OCI-LY7 (cell line): Measurements from ENCODE around the gene LRP1B. TPM values are rescaled to one million over a fixed set of nuclear protein-coding genes. Genes with fewer than 3 reads are reported as not detected.

Experiments used
- BruUV-seq: library from RNA; stranded (reverse); fragments of 400-500 nt; replicated peaks from 2 replicates; lab custom pipeline; 2021; lab: Mats Ljungman, UMichigan
- CTCF ChIA-PET: fragments of 300-600 bp; sonication (Branson Sonifier 250); formaldehyde crosslinking; loops from one replicate; lab custom pipeline; 2022; ENCODE audit warnings: antibody characterized with exemption; ENCODE audit not compliant: unreplicated experiment; lab: Charles Lee
- POLR2A ChIA-PET: fragments of 300-600 bp; sonication (Branson Sonifier 250); formaldehyde crosslinking; loops from one replicate; lab custom pipeline; 2022; ENCODE audit warnings: antibody characterized with exemption; lab: Charles Lee
- DNase-seq: peaks from one replicate; pipeline ENCODE4 v3.0.0-alpha.2; 2015; ENCODE audit warnings: low spot score
- H2AFZ ChIP-seq: fragments of 200-600 bp; sonication (generic), shearing (Covaris generic); 2 replicates; pipeline ENCODE4 v1.6.1; 2014; ENCODE audit warnings: mild to moderate bottlenecking, antibody characterized with exemption, low read length, moderate library complexity
- H3K27ac ChIP-seq: fragments of 200-600 bp; sonication (generic); 2 replicates; pipeline ENCODE4 v1.5.1; 2014; ENCODE audit warnings: mixed run types, low read depth, mild to moderate bottlenecking, moderate library complexity, low read length, inconsistent platforms; ENCODE audit not compliant: poor library complexity, severe bottlenecking
- H3K36me3 ChIP-seq: fragments of 200-600 bp; sonication (generic); 2 replicates; pipeline ENCODE4 v1.6.1; 2014; ENCODE audit warnings: mild to moderate bottlenecking, antibody characterized with exemption, low read length, moderate library complexity, mixed read lengths; ENCODE audit not compliant: insufficient read depth
- H3K4me1 ChIP-seq: fragments of 200-600 bp; sonication (generic); 2 replicates; pipeline ENCODE4 v1.5.1; 2014; ENCODE audit warnings: mild to moderate bottlenecking, low read length; ENCODE audit not compliant: insufficient read depth, poor library complexity, severe bottlenecking
- H3K4me2 ChIP-seq: fragments of 200-600 bp; sonication (generic); 2 replicates; pipeline ENCODE4 v1.6.1; 2014; ENCODE audit warnings: mild to moderate bottlenecking, low read length
- H3K4me3 ChIP-seq: fragments of 200-600 bp; sonication (generic); 2 replicates; pipeline ENCODE4 v1.5.1; 2014; ENCODE audit warnings: mild to moderate bottlenecking, low read depth, low read length; ENCODE audit not compliant: poor library complexity, severe bottlenecking
- H3K79me2 ChIP-seq: fragments of 200-600 bp; sonication (generic); 2 replicates; pipeline ENCODE4 v1.6.1; 2016; ENCODE audit warnings: low read depth, mild to moderate bottlenecking, low read length, moderate library complexity, mixed read lengths; ENCODE audit not compliant: insufficient read depth
- H3K9me2 ChIP-seq: fragments of 200-600 bp; sonication (generic); 2 replicates; pipeline ENCODE4 v1.6.1; 2016; ENCODE audit warnings: mild to moderate bottlenecking, low read length, mixed read lengths; ENCODE audit not compliant: insufficient read depth
- H3K9me3 ChIP-seq: fragments of 200-600 bp; sonication (generic); 2 replicates; pipeline ENCODE4 v1.6.1; 2014; ENCODE audit warnings: mild to moderate bottlenecking, mixed run types, low read length, mixed read lengths
- H4K20me1 ChIP-seq: fragments of 200-600 bp; sonication (generic); 2 replicates; pipeline ENCODE4 v1.6.1; 2014; ENCODE audit warnings: mild to moderate bottlenecking, antibody characterized with exemption, low read length, moderate library complexity, mixed read lengths; ENCODE audit not compliant: insufficient read depth
- EZH2phosphoT487 ChIP-seq: fragments of 200-600 bp; sonication (generic); IDR thresholded peaks from 2 replicates; pipeline ENCODE4 v1.6.1; 2018; ENCODE audit warnings: low read depth, borderline replicate concordance, mild to moderate bottlenecking, mixed run types, antibody characterized with exemption, low read length, moderate library complexity, mixed read lengths
- intact Hi-C: fragments of 100-400 bp; cut with micrococcal nuclease; formaldehyde crosslinking; loops from one replicate; pipeline ENCODE4 v1.10.0; 2022; ENCODE audit not compliant: unreplicated experiment
- total RNA-seq, 2 experiments: library from RNA; depleted of rRNA in 1 of 2; stranded (reverse); fragments of >200 nt in 1 of 2; shearing (Covaris generic) in 1 of 2; gene quantifications; 2 replicates each; pipeline ENCODE4 v1.2.3, GENCODE V29; 2014 to 2022
- TF ChIP-seq, protein P1 (sequence below): fragments of 200-600 bp; sonication (generic); conservative IDR thresholded peaks from 2 replicates; pipeline ENCODE4 v1.5.1; 2014; ENCODE audit warnings: mild to moderate bottlenecking, antibody characterized with exemption, low read length, moderate library complexity, mixed read lengths

The LRP1B gene
- total RNA-seq, 2 experiments from 2014 or later: not detected

DNA sequence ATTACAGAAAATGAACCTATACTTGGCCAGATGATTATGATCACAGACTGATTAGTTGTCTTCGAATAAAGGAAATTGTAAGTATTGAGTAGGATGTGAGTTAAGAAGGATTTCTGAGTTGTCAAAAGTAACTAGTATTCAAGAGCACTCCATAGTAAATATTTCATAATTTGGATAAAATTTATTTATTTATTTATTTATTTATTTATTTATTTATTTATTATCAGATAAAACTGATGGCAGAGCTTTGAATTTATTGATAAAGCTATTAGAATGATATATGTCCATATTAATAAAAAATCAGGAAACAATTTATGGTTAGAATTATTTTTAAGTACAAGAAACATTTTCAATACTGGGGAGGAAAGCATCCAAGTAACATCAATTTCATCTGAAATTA is 1634.1 kb downstream of the LRP1B start:
- Histone ChIP-seq H3K4me3 (no peak overlapping the region), H3K9me2 (no peaks in the 10 kb centered on the region), H3K4me2 (no peak overlapping the region), H3K27ac (no peak overlapping the region), H2AFZ (no peak overlapping the region), H3K36me3 (no peaks in the 10 kb centered on the region), H4K20me1 (no peaks in the 10 kb centered on the region), H3K9me3 (no peaks in the 10 kb centered on the region), H3K79me2 (no peaks in the 10 kb centered on the region), H3K4me1 (no peaks in the 10 kb centered on the region)
- no TSS peak for BruUV-seq
- intact Hi-C loops: no loop called here
- POLR2A ChIA-PET: no interaction called here
- TF ChIP-seq, protein P1, sequence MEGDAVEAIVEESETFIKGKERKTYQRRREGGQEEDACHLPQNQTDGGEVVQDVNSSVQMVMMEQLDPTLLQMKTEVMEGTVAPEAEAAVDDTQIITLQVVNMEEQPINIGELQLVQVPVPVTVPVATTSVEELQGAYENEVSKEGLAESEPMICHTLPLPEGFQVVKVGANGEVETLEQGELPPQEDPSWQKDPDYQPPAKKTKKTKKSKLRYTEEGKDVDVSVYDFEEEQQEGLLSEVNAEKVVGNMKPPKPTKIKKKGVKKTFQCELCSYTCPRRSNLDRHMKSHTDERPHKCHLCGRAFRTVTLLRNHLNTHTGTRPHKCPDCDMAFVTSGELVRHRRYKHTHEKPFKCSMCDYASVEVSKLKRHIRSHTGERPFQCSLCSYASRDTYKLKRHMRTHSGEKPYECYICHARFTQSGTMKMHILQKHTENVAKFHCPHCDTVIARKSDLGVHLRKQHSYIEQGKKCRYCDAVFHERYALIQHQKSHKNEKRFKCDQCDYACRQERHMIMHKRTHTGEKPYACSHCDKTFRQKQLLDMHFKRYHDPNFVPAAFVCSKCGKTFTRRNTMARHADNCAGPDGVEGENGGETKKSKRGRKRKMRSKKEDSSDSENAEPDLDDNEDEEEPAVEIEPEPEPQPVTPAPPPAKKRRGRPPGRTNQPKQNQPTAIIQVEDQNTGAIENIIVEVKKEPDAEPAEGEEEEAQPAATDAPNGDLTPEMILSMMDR: no peak
- TF ChIP-seq EZH2phosphoT487: no peak
- CTCF ChIA-PET: no interaction called here
- no peak for DNase-seq

GRCh38 chr2:140491876-140492275 is 1638.9 kb downstream of the LRP1B start:
- no peaks in the 10 kb centered on the region for H3K9me2 ChIP-seq
- no peak overlapping the region for H2AFZ ChIP-seq
- H3K9me3 ChIP-seq: no peaks in the 10 kb centered on the region
- H3K27ac ChIP-seq: no peak overlapping the region
- CTCF ChIA-PET: no interaction called here
- H3K79me2 ChIP-seq: no peaks in the 10 kb centered on the region
- BruUV-seq: no TSS peak
- intact Hi-C loops: no loop called here
- POLR2A ChIA-PET: no interaction called here
- H3K4me1 ChIP-seq: no peaks in the 10 kb centered on the region
- H3K4me2 ChIP-seq: no peak overlapping the region
- H4K20me1 ChIP-seq: no peaks in the 10 kb centered on the region
- TF ChIP-seq, protein P1: no peak
- no peak for TF ChIP-seq EZH2phosphoT487
- no peak overlapping the region for H3K4me3 ChIP-seq
- no peaks in the 10 kb centered on the region for H3K36me3 ChIP-seq
- DNase-seq: no peak

DNA sequence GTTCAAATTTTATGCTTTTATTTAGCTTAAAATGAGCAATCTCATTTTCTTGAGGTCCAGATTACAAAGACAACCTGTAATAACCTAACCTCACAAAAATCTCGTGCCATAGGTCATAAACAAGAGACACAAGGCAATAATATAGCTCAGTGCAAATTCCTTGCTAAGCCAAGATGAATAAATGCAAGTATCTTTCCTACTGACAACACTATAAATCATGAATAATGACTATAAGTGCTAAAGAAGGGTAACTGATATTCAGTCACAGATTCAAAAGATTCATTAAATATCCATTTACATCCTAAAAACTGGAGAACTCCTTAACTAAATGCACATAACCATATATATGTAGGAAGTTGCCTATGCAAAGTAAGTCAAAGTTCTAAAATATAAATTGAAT is 1641.6 kb downstream of the LRP1B start:
- Histone ChIP-seq H3K36me3 (no peaks in the 10 kb centered on the region), H3K79me2 (no peaks in the 10 kb centered on the region), H3K27ac (no peak overlapping the region), H3K9me2 (no peaks in the 10 kb centered on the region), H3K4me3 (no peak overlapping the region), H3K9me3 (no peaks in the 10 kb centered on the region), H2AFZ (no peak overlapping the region), H3K4me1 (no peaks in the 10 kb centered on the region), H4K20me1 (no peaks in the 10 kb centered on the region), H3K4me2 (no peak overlapping the region)
- intact Hi-C loops: no loop called here
- no TSS peak for BruUV-seq
- TF ChIP-seq, protein P1: no peak
- no peak for TF ChIP-seq EZH2phosphoT487
- ChIA-PET CTCF (no interaction called here), POLR2A (no interaction called here)
- no peak for DNase-seq
